Muscle of arm (tissue), 12 donors: ENCODE data around the gene IL23A. TPM values are rescaled to one million over a fixed set of nuclear protein-coding genes. Genes with fewer than 3 reads are reported as not detected.

Experiments used
- DNase-seq: peaks from one replicate; pipeline ENCODE4 v3.0.0-alpha.2; 2013
- polyA plus RNA-seq, 12 donors: library from polyadenylated mRNA; unstranded; fragments of 120-200 nt; gene quantifications; one replicate each; pipeline ENCODE4 v1.2.1, GENCODE V29; 2013; ENCODE audit not compliant: insufficient read length in 12 of 12

IL23A gene
- polyA plus RNA-seq, 12 donors = 0.26 to 2.2 (median 0.58) TPM; not detected in 4

DNA sequence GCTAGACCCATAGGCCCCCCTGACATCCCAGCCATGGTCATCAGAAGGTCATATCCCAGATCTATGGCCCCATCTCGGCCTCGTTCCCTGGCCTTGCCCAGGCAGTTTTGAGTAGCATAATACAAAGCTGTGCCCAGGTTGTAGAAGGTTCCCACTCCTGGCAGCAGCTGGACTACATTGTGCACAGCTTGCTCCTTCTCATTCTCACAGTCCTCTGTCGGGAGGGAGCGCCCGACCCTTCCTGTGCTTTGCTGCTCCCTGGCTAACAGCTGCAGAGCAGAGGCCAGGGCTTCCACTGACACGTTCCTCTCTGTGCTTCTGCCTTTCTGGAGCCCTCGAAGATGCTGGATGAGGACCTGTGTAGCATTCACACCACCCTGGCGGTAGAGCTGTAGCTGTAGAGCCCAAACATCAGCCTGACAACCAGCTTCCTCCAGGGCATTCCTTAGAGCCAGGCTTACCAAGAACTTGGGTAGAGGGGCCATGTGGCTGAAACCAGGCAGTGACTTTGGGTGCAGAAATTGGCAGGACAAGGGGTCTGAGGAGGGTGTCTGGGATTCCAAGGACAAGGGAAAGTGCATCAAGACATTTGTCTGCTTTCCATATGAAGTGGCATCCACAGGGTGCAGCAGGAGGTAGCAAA lies 22.9 kb downstream of the IL23A start:
- DNase-seq = no peak

DNA sequence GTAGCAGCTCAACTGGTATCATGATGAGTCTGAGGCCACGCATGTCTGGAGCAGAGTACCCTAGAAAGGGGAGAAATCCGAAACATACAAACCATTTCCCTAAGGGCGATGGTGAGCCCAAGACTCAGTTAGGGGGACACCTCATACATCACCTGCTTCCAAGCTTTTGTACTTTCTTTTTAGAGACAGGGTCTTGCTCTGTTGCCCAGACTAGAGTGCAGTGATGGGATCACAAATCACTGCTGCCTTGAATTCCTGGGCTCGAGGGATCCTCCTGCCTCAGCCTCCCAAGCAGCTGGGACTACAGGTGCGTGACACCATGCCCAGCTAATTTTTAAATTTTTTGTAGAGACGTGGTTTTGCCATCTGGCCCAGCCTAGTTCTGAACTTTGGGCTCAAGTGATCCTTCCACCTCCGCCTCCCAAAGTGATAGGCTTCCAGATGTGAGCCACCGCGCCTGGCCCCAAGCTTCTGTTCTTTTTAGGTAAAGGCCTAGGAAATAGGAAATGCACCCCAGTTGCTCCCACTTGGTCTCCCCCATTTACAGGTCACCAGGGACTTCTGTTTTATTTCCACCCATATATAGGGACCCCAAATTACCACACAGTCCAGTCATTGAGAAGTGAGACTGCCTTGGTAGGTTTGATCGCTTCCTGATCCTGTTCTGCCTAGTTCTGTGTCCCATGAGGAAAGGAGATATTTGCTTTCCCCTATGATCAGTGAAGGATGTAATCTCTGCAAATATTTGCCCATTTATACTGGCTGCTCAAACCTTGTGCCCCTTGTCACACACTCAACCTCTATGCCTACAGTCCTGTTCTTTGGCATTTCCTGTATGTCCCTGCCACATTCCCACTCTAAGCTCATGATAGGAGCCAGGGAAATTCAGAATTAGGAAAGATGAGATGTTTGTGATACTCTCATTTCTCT lies 23.7 kb downstream of the IL23A start, which contains the start of gene APOF:
APOF (minus strand) TSS at position 728 of the 930 bp plus-strand sequence; CDS start at position 616, 112 bp downstream.
- no peak for DNase-seq

DNA sequence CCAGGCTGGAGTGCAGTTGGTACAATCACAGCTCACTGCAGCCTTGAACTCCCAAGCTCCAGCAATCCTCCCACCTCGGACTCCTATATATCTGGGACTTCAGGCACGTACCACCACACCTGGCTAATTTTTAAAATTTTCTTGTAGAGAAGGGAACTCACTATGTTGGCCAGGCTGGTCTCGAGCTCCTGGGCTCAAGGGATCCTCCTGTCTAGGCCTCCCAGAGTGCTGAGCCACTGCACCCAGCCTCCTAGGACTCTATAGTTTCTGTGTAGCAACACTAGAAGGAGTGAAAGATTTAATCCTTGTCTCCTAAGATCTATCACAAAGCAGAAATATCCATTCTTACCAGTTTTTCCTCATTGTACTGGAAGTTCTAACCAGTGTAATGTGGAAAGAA lies 28.3 kb downstream of the IL23A start:
- DNase-seq = no peak

DNA sequence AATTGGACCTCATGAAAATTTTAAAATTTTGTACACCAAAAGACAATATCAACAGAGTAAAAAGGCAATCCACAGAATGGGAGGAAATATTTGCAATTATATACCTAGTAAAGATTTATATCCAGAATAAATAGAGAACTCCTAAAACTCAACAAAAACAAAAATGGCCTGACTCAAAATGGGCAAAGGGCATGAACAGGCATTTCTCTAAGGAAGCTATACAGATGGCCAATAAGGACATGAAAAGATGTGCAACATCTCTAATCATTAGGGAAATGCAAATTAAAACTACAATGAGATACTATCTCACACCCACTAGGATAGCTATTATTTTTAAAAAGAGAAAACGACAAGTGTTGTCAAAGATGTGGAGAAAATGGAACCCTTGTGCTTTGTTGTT lies 34.8 kb downstream of the IL23A start:
- DNase-seq = no peak

DNA sequence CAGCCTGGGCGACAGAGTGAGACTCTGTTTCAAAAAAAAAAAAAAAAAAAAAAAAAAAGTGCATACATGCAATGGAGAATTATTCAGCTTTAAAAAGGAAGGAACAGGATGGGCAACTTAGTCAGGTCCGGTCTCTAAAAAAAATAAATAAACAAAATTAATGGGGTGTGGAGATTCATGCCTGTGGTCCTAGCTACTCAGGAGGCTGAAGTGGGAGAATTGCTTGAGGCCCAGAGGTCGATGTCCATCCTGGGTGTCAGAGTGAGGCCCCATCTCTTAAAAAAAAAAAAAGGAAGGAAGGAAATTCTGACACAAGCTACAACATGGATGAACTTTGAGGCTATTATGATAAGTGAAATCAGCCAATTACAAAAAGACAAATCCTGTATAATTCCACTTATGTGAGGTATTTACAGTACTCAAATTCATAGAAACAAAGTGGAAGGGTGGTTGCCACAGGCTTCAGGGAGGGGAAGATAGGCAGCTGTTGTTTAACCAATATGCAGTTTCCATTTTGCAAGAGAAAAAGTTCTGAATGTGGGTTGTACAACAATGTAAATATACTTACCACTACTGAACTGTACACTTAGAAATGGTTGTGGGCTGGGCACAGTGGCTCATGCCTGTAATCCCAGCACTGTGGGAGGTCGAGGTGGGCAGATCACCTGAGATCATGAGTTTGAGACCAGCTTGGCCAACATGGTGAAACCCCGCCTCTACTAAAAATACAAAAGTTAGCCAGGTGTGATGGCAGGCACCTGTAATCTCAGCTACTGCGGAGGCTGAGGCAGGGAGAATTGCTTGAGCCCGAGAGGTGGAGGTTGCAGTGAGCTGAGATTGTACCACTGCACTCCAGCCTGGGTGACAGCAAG lies 36.3 kb downstream of the IL23A start:
- DNase-seq = no peak

DNA sequence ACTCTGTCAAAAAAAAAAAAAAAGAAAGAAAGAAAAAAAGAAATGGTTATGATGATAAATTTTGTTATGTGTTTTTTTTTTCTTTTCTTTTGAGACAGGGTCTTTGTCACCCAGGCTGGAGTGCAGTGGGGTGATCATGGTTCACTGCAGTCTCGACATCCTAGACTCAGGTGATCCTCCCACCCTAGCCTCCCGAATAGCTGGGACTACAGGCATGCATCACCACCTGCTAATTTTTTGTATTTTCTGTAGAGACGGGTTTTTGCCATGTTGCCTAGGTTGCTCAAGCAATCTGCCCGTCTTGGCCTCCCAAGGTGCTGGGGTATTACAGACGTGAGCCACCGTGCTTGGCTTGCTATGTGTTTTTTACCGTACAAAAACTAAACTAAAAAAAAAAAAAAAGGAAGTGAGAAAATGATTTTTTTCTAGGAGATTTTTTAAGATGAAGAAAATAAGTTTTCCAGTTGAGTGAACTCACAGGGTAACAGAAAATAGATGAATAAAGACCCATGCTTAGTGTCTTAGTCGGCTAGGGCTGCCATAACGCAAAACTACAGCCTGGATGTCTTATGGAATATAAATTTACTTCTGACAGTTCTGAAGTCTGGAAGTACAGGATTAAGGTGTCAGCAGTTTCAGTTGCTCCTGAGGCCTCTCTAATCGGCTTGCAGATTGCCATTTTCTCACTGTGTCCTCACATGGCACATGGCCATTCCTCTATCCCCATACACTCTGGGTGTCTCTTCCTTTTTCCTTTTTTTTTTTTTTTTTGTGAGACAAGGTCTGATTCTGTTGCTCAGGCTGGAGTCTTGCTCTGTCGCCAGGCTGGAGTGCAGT lies 37.1 kb downstream of the IL23A start:
- no peak for DNase-seq

DNA sequence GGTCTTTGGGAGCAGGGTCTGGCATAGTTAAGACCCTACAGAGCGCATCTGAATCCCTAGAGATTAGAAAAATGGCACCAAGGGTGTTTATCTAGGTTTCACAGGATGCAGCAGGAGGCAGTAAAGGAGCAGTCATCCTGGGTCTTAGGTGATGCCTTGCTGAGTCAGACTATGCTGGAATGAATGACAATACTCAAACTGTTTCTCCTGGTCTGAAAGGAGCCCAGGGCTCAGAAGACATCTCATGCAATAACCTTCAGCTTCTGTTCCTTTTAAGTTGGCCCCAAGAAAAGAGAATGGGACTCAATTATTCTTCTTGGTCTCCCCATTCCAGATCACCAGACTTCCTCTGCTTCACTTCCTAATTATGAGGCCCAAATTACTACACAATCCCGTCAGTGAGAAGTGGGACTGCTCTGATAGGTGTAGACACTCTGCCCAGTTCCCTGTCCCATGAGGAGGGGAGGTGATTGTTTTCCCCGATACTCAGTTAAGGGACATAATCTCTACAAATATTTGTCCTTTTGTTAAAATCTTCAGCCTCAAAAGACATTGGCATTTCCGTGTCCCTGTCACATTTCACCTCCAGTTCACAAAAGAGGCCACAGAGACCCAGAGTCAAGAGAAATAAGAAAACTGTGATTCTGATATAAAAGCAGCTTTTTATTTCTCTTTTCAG lies 38.8 kb downstream of the IL23A start:
- no peak for DNase-seq

DNA sequence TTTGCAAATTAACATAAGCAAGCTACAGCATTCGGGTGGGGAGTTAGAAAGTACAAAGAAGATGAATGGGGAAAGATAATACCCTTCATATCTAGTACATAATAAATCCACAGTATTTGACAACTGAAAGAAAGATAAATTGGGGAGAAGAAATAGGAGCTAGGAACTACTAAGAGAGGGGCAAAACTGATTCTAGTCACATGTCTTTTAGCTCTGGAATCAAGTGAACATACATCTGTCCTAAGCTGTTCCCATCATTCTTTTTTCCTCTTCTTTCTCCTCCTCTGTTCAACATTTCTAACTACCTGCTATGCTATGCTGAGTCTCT lies 39.3 kb downstream of the IL23A start:
- DNase-seq = no peak

DNA sequence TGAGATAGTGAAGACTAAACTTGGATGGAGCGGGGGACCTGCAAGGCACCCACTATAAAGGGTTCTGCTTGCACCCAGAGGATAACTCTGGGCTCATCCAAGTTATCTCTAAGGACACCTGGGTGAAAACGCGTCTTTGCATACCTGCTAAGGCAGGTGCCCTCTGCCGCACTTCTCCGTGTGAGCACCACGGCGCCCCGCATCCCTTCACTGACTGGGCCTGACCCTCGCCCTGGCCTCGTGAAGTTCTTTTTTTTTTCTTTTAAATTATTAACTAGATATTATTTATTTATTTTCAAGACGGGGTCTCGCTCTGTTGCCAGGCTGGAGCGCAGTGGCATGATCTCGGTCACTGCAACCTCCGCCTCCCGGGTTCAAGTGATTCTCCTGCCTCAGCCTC lies 43.9 kb downstream of the IL23A start:
- DNase-seq = no peak

DNA sequence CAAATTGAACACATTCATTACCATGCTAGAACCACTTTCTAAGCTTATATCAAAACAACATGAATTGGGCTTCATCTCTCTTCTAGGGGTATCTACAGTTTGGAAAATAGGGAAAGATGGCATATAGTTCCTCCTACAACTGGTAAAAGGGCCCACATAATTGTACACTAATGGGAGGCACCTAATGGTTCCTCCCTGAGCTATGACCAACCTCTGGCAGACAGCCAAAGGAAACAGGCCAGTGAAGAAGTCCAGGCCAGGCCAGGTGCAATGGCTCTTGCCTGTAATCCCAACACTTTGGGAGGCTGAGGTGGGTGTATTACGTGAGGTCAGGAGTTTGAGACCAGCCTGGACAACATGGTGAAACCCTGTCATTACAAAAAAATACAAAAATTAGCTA lies 47.2 kb downstream of the IL23A start:
- DNase-seq = no peak

DNA sequence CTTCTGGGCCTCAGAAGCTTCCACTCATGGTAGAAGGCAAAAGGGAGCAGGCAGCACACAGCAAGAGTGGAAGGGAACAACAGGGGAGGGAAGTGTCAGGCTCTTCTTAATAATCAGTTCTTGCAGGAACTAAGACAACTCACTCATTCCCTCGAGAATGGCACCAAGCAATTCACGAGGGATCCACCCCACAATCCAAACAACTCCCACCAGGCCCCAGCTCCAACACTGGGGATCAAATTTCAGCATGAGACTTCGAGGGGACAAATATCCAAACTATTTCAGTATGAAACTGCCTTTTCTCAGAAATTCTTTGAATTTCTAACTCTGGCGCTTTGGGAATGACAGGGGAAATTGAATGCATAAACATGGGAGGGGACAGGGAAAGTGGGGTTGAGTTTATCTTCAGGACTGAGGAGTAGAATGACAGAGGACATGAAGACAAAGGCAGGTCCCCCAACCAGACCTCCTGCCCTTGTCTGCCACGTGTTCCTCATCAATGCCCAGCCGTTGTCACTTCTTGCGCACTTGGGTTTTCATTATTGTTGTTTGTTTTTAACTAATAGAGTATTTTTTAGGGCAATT lies 48.6 kb downstream of the IL23A start:
- DNase-seq = no peak

DNA sequence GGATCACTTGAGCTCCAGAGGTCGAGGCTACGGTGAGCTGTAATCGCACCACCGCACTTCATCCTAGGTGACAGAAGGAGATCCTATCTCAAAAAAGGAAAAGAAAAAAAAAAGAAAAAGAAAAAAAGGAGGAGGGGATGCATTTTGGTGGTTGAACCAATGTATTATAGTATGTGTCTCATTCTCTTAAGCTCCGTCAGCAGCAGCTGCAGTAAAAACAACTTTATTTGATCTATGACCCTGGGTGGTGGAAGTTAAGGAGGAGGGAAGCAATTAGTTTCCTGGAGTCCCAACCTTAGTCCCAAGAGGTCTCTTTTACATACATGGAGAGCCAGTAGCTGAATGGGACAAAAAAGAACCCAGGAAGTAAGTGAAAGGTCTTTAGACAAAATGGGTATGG lies 50.7 kb downstream of the IL23A start:
- DNase-seq = no peak

Other genes with a start within 250 kb of the IL23A start
- 100 to 1,000 TPM in 9 of 12 donors, 10 to 100 TPM in 2, not detected in 1; 94.9 to 156 (median 115) TPM for gene PA2G4, start 234.3 kb upstream of the IL23A start, polyA plus RNA-seq
- gene RPL41, start 222.3 kb upstream of the IL23A start, polyA plus RNA-seq = over 10,000 TPM in 1 of 12 donors, 1,000 to 10,000 TPM in 11; 2,042 to 11,980 (median 5,603) TPM
- 1 to 10 TPM in 11 of 12 donors, not detected in 1; 3.3 to 8.8 (median 5.0) TPM for gene ZC3H10, start 220.6 kb upstream of the IL23A start, polyA plus RNA-seq
- gene ESYT1, start 210.6 kb upstream of the IL23A start, polyA plus RNA-seq = 10 to 100 TPM in 11 of 12 donors, not detected in 1; 40.1 to 83.4 (median 75.0) TPM
- 1,000 to 10,000 TPM in 2 of 12 donors, 100 to 1,000 TPM in 10; 364 to 1,212 (median 828) TPM for gene MYL6B, start 186.3 kb upstream of the IL23A start, polyA plus RNA-seq
- 1,000 to 10,000 TPM in 11 of 12 donors, not detected in 1; 1,137 to 1,762 (median 1,374) TPM for gene MYL6, start 180.5 kb upstream of the IL23A start, polyA plus RNA-seq
- gene SMARCC2, start 149.4 kb upstream of the IL23A start, polyA plus RNA-seq = 100 to 1,000 TPM in 1 of 12 donors, 10 to 100 TPM in 10, not detected in 1; 56.4 to 105 (median 65.4) TPM
- gene RNF41, start 117.0 kb upstream of the IL23A start, polyA plus RNA-seq = 10 to 100 TPM in 11 of 12 donors, not detected in 1; 35.3 to 47.1 (median 41.8) TPM
- gene NABP2, start 114.5 kb upstream of the IL23A start, polyA plus RNA-seq = 10 to 100 TPM in 11 of 12 donors, not detected in 1; 14.7 to 36.7 (median 17.3) TPM
- gene SLC39A5, start 108.8 kb upstream of the IL23A start, polyA plus RNA-seq = 10 to 100 TPM in 1 of 12 donors, 1 to 10 TPM in 2, under 1 TPM in 7, not detected in 2; 0.13 to 85.4 (median 0.59) TPM
- 10 to 100 TPM in 11 of 12 donors, not detected in 1; 12.6 to 25.2 (median 17.7) TPM for gene ANKRD52, start 80.5 kb upstream of the IL23A start, polyA plus RNA-seq
- gene COQ10A, start 71.9 kb upstream of the IL23A start, polyA plus RNA-seq = 10 to 100 TPM in 11 of 12 donors, not detected in 1; 13.5 to 32.5 (median 17.4) TPM
- gene CS, start 38.6 kb upstream of the IL23A start, polyA plus RNA-seq = 100 to 1,000 TPM; 136 to 255 (median 226) TPM
- gene CNPY2, start 22.9 kb upstream of the IL23A start, polyA plus RNA-seq = 10 to 100 TPM in 11 of 12 donors, not detected in 1; 36.5 to 90.7 (median 57.4) TPM
- gene PAN2, start 4.9 kb upstream of the IL23A start, polyA plus RNA-seq = 10 to 100 TPM in 11 of 12 donors, not detected in 1; 30.5 to 85.6 (median 47.9) TPM
- 100 to 1,000 TPM in 2 of 12 donors, 10 to 100 TPM in 9, not detected in 1; 33.4 to 116 (median 56.4) TPM for gene STAT2, start 21.2 kb downstream of the IL23A start, polyA plus RNA-seq
- gene APOF, start 24.0 kb downstream of the IL23A start, polyA plus RNA-seq = under 1 TPM in 3 of 12 donors, not detected in 9; 0.07 to 0.12 (median 0.11) TPM
- 10 to 100 TPM in 9 of 12 donors, 1 to 10 TPM in 2, not detected in 1; 9.8 to 23.6 (median 16.1) TPM for gene TIMELESS, start 110.5 kb downstream of the IL23A start, polyA plus RNA-seq
- gene MIP, start 115.8 kb downstream of the IL23A start, polyA plus RNA-seq = under 1 TPM in 4 of 12 donors, not detected in 8; 0.19 to 0.34 (median 0.23) TPM
- 1 to 10 TPM in 11 of 12 donors, not detected in 1; 1.4 to 3.4 (median 2.3) TPM for gene SPRYD4, start 129.7 kb downstream of the IL23A start, polyA plus RNA-seq
- gene GLS2, start 149.3 kb downstream of the IL23A start, polyA plus RNA-seq = 1 to 10 TPM in 1 of 12 donors, under 1 TPM in 6, not detected in 5; 0.15 to 1.2 (median 0.50) TPM
- gene RBMS2, start 182.9 kb downstream of the IL23A start, polyA plus RNA-seq = 10 to 100 TPM in 11 of 12 donors, not detected in 1; 13.3 to 71.1 (median 26.4) TPM